GM21786 (cell line): ENCODE data around the gene PMEL.
"Not testable (repeated sequence)": the region's sequence is repeated elsewhere in the genome, so short reads cannot be mapped to it uniquely, and the experiment has no call there.

Experiments
- ATAC-seq: cut with Tn5 transposase; IDR thresholded peaks from one replicate; pipeline ENCODE4 v1.9.1; 2021; ENCODE audit not compliant: unreplicated experiment

Gene PMEL

DNA sequence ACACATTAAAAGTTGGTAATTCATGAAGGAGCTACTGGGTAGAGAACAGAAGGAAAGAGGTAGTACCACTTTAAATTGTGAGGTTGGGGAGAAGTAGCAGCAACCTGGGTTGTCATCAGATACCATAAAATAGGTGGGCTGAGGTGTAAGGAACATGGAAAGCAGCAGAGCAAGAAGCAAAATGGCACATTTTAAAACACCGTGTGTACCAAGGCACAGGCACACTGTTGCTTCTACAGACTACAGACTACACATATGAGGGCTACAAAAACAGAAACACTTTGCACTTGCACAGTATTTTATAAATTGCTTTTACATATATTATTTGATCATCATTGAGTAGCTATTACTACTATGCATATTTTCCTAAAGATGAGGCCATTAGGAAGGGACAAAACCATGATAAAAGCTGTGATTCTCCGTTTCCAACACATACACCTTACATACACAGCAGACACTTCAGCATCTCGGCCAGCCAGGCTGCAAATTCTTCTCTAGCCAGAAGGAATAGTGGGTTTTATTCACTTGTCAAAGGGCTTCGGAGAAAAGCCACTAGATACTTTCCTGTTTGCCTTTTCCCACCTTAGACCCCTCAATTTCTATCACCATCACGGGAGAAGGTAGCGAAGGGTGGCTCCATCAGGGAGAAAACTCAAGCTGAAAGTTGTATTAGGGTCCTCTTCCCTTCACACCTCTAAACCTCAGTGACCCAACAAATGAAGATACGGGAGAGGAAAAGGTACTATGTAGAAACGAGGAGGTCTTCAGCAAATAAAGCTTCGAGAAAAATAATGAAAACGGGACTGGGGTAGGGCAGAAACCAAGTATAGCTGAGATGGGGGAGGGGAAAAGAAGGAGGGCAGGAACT, 39.7 kb downstream of the PMEL start:
- ATAC-seq, result peak; percentile 1

DNA sequence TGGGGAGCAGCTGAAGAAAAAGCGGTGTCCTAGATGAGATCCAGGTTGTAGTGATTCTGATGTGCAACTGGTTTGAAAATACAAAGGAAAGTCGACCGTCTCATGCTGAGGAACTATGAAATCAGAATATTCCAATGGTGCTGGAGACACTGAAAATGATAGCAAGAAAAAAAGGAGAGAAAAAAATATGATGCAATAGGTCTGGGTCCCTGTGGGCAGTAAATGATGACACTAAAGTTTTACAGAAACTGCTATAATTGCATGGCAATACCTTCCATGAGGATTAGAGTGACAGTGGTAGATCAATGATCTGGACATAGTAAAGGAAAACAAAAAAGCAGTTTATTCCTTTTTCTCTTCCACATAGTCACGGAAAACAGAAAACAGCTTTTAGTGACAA, 40.5 kb downstream of the PMEL start:
- no peak for ATAC-seq

DNA sequence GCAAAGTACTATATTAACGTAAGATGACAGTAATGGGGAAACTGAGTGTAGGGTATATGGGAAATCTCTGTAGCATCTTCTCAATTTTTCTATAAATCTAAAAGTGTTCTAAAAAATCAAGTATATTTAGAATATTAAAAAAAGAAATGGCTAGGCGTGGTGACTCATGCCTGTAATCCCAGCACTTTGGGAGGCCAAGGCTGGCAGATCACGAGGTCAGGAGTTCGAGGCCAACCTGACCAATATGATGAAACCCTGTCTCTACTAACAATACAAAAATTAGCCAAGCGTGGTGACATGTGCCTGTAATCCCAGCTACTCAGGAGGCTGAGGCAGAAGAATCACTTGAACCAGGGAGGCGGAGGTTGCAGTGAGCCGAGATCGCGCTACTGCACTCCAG, 42.2 kb downstream of the PMEL start:
- not testable (repeated sequence) for ATAC-seq

DNA sequence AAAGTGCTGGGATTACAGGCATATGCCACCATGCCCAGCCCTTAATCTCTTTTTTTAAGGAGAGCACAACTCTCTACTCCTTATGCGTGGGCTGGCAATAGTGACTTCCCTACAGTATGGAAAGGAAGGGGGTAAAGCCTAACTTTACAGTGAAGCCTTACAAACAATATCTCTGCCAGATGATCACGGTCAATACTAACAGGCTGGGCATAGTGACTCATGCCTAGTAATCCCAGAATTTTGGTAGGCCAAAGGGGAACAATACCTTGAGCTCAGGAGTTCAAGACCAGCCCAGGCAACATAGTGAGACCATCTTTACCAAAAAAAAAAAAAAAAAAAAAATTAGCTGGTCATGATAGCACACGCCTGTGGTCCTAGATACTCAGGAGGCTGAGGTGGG, 43.7 kb downstream of the PMEL start:
- no peak for ATAC-seq

DNA sequence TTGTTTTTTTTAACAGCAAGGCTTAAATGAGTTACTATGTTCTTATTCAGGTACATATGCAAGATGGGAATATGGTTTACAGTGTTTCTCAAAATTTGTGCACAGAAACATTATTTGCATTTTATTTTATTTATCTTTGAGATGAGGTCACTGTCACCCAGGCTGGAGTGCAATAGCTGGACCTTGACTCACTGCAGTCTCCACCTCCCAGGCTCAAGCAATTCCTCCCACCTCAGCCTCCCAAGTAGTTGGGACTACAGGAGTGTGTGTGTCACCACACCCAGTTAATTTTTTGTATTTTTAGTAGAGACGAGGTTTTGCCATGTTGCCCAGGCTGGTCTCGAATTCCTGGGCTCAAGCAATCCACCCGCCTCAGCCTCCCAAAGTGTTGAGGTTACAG, 46.8 kb downstream of the PMEL start:
- ATAC-seq, result not testable (repeated sequence)

DNA sequence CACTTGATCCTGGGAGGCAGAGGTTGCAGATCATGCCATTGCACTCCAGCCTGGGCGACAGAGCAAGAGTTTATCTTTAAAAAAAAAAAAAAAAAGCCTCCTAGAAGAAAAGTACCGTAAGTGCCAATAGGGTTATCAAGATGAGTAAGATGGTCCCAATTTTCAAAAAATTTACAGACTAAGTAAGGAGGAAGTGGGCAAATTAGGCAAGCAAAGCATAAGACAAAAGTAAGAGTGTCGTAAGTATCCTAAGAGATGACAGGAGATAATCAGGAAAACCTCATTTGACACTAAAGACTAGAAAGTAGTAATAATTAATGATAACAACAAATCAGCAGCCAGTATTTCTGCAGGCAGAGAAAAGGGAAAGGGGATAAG, 50.4 kb downstream of the PMEL start:
- no peak for ATAC-seq

DNA sequence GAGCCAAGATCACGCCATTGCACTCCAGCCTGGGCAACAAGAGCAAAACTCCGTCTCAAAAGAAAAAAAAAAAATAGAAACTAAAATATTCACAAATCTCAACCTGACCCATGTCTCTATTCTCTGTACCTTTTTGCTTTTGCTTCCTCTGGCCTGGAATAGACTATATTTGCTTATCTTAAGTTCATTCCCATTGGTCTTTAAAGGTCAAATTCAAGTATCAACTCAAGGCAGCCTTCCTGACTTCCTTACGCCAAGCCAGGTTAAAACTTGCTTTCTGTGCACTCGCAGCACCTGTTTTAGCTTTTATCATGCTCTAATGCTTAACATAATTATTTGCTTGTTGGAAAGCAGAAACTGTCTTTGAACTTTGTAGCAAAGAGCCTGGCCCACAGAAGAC, 52.9 kb downstream of the PMEL start:
- ATAC-seq, result no peak

DNA sequence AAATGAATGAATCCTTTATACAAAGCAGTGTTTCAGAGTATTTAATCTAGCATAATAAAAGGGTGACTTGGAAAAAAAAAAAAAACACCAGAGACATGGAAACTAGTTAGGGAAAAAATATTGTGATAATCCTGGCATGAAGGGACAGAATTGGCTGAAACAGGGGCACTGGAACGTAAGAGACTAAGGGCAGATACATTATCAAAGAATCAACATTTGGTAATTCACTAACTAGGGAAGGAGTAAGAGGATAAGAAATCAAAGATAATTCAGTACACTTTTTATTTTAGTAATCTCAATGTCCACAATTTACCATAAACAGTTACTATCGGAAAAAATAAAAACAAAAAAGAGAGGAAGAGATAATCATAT, 56.3 kb downstream of the PMEL start:
- no peak for ATAC-seq

DNA sequence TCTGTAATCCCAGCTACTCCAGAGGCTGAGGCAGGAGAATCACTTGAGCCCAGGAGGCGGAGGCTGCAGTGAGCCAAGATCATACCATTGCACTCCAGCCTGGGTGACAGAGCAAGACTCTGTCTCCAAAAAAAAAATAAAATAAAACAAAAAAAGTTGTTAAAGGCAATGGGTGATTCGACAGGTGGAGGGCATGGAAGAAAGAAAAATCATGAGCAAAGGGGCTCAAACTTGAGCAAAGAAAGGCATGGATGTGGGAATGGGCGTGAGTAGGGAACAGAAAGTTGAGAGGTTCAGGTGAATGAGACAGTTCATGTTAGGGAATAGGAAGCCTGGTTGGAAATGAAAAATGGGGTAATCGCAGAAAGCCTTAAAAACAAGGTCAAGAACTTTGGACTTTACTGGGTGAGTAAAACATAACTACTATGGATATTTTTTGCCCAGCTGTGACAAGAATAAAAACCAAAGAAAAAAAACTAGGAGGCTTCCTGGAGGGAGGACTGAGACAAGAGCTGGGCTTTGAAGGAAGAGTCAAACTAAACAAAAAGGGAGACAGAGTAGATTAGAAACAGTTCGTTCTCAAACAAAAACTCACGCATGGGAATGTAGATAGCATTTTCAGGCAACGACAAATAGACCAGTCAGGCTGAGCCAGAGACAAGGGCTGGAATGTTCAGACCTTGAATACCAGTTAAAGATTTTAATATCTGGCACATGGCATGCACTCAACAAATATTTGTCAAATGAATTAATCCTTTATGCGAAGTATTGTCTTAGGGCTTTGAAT, 56.9 kb downstream of the PMEL start:
- no peak for ATAC-seq

DNA sequence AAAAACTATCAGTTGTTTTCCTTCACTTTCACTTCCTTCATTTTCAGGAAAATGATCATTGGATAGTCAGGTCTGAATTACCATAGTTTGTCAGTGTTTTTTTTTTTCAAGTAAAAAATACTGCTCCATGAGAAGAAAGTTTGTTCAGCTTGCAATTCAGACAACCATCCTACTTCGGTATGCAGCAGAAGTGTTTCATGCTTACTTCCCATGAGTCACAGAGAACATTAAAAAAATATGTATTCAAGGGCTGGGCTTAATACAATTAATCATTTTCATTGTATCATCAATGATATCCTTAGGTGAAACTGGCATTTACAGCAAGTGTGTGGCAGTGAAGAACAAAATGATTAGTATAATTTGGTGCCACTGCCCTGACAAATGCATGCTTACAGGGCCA, 59.8 kb downstream of the PMEL start:
- ATAC-seq, result no peak
